NCI-H2196 treated with DMSO at 0.1 percent for 48 hours (cell line): Measurements from ENCODE around the gene TULP4.

ENCODE experiments used
- DNase-seq: peaks from one replicate; lab custom pipeline; 2025; ENCODE audit not compliant: unreplicated experiment; lab: John Stamatoyannopoulos, UW

The TULP4 gene

DNA sequence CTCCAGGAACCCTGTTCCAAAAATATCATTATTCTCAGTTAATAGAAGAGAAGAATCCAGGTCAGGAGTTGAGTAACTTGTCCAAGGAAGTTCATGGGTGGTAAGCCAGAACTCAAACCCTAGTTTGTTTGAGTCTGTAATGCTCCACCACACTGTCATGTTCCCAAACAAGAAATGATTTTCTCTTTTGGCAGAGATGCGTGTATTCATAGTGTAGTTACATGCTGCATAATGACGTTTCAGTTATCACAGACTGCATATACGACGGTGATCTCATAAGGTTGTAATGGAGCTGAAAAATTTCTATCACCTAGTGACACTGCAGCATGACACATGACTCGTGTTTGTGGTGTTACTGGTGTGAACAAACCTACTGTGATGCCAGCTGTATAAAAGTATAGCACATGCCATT, 102.6 kb downstream of the TULP4 start:
- no peak for DNase-seq

DNA sequence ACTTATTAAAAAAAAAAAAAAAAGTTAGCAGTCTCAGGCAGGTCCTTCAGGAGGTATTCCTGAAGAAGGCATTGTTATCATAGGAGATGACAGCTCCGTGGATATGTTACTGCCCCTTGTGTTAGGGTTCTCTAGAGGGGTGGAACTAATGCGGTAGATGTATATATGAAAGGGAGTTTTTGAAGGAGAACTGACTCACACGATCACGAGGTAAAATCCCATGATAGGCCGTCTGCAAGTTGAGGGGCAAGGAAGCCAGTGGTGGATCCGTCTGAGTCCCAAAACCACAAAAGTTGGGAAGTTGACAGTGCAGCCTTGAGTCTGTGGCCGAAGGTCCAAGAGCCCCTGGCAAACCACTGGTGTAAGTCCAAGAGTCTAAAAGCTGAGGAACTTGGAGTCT, 103.4 kb downstream of the TULP4 start:
- no peak for DNase-seq

DNA sequence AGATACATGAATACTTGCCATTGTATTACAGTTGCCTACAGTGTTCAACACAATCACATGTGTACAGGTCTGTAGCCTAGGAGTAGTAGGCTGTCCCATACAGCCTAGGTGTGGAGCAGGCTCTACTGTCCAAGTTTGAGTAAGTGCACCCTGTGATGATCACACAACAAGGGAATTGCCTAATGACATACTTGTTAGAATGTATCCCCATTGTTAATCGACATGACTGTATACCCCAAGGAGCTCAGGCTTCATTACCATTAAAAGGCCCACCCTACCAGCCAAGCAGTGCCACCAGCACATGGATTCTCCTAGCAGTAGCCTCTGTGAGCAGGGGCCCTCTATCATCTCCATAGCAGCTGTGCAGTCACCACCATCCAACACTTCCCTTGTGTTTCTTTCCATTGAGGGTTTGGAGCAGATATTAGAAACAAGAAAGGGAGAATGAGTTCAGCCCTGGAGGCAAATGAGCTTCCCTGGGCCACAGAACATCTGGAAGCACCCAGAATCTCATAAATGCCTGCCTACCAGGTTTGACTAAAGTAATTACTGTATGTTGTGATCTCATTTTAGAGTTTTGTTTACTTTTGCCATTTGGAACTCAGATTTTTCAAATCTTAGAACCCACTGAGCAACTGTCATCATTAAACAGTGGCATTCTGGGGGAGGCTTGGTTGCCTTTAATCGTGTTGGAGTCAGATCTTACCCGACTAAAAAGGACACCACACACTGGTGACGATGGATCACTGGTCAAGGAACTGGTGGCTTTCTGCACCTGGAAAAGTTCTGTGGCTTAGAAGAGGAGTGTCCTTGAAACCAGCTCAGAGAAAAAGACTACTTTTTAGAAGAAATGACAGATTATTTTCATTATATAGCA, 104.9 kb downstream of the TULP4 start:
- DNase-seq = no peak

DNA sequence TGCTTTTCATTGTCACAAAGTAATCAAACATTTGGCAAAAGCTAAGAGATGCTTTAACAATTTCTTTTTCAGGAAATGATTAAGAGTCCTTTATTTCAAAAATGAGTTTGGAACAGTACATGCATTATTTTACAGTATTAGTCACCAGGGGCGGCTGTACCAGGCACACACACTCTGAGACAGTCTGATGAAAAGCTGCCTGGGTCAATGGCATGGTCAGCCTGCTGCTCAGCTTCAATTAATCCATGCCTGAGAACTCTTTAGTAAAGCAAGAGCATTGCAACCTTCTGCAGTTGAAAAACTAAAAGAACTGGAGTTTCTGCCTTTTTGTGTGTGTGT, 105.5 kb downstream of the TULP4 start:
- DNase-seq = no peak

DNA sequence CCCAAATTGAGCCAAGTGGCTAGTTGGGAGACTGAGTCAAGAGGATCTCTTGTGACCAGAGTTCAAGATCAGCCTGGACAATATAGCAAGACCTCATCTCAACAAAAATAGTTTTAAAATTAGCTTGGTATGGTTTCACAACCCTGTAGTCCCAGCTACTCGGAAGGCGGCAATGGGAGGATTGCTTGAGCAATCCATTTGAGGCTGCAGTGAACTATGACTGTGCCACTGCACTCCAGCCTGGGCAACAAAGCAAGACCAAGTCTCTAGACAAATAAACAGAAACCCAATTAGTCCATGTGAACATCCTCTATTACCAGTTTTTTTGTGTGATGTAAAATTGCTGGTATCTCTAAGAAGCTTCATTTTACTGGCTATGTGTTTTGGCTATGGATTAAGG, 106.2 kb downstream of the TULP4 start:
- no peak for DNase-seq

DNA sequence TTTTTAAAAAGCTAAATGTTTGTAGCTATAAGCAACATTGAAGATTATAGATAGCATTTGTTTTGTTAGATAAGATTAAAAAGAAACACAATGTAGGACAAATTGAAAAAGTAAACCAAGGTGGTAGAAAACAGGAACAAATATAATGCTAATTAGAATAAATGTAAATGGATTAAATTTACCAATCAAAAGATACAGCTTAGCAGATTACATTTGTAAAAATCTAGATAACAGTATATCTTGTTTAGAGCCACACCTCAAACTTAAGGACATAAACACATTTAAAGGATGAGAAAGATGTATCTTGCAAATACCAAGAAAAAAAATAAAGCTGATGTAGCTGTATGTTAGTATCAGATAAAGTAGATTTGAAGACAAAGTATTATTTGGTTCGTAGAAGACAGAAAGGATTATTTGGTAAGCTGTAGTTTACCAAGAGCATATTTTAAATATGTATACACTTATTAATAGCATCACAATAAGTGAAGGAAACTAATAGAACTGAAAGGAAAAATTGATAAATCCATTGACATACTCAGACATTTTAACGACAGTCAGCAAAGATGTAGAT, 107.2 kb downstream of the TULP4 start:
- no peak for DNase-seq

DNA sequence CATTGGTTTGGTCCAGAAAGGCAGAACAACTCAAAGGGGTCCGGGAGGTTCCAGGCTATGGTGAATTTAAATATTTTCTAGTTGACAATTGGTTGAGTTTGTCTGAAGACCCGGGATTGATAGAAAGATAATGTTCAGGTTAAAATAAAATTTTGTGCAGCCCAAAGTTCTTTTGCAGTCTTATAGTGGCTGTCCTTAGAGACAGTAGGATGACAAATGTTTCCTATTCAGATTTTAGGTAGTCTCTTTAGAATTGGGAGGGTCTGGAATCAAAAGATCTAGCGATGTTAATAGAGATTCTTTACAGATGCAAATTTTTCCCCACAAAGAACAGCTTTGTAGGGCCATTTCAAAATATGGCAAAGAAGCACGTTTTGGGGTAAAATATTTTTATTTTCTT, 109.1 kb downstream of the TULP4 start:
- DNase-seq = no peak

DNA sequence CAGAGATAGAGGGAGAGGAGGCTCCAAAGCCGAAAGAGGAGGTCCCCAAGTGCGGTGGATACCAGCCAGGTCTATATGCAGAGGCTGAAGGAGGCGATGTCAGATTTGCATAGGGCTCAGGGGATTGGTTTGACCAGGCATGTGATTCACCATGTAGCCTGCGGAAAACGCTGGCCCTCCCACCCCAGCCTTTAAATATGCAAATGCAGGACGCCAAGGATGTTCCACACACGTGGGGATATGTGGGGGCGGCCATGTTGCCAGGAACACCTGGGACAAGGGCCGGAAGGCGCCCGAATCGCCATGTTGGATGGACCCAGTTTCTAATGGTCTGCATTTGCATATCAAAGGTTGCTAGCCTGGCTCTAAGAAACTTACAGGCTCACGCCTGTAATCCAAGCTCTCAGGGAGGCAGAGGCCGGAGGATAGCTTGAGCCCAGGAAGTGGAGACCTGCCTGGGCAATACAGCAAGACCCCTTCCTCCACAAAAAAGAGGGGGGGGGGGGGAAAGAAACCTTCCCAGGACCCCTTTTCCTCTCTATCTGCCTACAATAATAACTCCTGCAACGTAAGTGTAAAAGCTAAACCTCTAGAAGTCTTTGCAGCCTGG, 110.5 kb downstream of the TULP4 start:
- no peak for DNase-seq

DNA sequence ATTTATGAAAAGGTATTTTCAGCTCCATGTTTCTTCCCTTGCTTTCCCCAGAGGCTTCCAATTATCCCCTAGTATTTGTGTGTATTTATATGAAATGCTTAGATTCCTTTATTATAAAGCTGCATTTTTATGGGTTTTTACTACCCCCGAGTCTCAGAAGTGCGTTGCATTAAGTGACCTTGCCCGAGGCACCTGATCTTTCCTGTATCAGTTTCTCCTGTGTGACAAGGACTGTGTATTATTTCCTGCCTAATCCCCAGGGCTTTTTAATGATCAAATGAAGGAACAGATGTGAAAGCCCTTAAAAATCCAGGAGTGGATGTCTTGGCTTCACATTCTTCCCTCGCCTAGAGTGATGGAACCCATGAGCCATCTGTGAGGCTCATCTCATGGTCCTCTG, 118.8 kb downstream of the TULP4 start:
- DNase-seq = no peak

DNA sequence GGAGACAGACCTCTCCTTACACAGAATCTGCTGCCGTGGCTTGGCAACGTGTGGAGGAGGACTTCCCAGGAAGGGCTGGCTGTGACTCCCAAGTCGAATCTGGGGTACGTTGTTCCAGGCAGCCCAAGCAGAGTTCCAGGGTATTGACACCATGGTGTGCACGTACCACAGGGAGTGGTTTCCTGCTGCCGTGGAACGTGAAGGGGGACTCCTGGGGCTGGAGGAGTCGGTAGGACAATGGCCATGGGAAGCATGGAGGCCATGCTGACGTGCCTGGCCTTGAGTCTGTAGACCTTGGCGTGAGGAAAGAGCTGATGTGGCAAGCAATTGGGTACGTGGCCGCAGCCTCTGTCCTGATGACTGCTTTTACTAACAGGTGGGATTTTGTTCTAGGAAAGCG, 119.3 kb downstream of the TULP4 start:
- no peak for DNase-seq

DNA sequence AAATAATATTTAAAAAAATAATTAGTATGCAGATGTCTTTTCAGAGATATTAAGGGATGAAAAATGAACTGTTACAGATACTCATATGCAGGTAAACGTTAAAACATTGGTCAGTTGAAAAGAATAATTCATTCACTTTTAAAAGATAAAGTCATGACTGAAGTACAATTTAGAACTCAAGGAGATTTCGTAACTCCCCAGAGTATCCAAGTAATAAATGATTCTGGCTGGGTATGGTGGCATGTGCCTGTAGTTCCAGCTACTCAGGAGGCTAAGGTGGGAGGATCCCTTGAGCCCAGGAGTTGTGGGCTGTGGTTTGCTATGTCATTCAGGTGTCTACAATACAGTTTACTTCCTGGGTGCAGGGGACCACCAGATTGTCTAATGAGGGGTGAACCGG, 125.3 kb downstream of the TULP4 start:
- DNase-seq = no peak

DNA sequence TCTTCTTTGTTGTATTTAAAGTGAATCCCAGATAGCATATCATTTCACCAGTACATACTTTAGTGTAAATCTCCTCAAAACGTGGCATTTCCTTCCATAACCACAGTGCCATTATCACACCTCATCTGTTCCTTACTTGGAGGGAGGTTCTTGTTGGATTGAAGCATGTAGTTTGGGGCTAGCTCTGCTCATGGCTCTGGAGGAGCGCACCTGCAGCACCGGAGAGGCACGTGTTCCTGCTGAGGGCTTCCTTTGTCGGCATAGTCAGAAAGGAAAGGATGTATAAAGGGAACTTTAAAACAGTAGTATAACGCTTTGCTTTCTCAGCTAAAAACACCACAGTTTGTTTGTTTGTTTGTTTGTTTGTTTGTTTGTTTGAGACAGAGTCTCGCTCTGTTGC, 126.0 kb downstream of the TULP4 start:
- no peak for DNase-seq

DNA sequence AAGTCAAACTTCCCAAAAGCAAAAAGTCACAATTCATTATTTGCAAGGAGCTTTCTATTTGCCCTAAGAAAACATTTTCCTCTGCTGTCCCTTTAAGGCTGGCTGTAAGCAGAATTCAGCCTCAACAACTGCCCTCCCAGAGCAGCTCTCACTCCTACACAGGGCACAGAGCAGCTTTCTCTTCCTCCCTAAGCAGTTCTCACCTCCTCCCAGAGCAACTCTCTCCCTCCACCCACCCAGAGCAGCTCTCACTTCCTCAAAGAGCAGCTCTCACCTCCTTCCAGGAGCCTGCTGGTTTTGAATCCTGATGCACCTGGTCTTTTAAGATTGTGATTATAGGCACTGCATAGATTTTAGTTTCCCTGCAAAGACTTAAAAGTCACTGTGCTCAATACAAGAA, 127.0 kb downstream of the TULP4 start:
- no peak for DNase-seq

DNA sequence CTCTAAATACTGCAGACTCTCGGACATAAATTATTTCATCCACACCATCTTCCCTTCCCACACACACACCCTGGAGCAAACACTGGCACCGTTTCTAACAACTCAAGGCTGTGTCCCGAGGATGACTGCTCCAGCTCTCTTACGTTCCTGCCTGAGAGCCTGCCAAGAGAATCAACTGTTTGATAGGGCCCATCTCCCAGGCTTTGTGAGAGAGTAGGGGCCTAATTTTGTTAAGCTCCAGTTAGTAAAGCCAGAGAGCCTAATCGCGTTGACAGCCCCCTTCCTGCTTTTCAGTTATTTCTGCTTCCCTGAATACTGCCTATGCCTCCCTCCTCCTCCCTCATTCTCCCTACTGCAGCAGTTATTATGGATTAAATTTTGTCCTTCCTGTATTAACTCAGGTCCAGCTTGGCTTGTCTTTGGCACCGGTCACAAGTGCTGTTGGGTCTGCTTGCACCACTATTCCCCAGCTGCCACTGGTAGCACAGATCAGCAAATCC, 129.5 kb downstream of the TULP4 start:
- DNase-seq = no peak

DNA sequence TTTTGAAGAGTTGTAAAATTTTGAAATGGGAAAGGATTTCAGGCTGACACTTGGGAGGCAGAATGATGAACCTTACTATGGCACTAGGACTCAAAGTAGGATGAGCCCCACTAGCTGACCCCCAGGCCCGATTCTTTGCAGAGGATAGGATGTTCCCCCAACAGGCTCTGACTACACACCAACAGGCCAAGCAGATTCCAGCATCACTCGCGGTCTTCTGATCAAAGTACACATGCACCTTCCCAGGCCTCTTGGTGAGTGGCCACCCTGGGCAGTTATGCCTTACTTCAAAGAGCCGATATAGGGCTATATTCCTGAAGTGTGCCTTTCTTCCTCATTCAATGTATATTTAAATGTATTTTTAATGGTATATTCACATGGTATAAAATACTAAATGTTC, 130.0 kb downstream of the TULP4 start:
- no peak for DNase-seq

DNA sequence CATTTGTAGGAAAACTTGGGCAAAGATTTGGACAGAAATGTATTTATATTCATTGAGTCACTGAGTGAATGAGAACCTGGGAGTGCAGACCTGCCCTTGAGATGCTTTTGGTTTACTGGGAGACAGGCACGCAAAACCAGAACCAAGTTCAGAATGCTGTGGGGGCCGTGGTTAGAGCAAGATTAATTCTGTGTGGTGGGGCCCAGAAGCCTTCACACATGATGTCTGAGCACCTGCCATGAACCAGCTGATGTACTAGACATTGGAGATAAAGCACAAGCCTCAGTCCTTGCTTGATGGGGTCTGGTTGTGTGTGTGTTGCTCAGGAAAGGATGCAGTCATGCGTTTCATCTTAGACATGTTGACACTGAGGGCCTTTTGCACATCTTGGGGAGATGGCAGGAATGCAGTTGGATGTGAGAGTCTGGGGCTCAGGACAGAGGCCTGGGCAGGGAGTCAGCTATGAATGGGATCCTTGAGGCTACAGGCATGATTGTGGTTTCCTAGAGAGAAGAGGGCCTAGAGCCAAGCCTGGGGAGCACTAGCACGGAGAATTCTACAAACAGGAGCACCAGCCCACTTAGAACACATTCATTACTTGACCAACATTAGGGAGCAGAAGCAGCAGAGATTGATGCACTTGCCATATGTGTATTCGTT, 133.3 kb downstream of the TULP4 start:
- no peak for DNase-seq

DNA sequence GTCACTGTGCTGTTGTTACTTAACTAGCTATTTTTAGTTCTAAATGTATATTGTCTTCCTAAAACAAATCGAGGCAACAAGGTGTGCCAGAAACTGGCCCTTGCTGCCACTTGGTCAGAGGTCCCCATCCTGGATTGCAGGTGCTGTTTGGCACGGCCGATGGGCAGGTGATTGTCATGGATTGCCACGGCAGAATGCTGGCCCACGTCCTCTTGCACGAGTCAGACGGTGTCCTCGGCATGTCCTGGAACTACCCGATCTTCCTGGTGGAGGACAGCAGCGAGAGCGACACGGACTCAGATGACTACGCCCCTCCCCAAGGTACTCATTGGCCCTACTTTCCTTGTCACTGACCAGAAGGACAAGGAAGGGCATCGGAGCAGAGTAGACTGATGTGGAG, 136.6 kb downstream of the TULP4 start:
- no peak for DNase-seq

DNA sequence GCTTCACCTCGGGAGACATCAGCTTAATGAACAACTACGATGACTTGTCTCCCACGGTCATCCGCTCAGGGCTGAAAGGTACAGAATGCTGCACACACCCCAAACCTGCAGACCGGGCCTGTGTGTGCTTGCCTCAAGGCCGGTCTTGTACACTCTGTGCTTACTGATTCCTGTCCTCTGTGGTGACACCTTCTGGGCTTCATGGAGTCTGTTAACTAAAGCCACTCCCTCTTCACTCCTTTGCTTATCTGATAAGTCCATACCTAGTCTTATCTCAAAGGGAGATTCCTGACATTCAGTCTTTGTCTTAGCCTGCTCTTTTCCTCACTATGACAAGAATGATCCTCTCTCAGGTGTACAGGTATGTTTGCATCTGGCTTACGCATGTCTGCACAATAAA, 139.9 kb downstream of the TULP4 start:
- no peak for DNase-seq

DNA sequence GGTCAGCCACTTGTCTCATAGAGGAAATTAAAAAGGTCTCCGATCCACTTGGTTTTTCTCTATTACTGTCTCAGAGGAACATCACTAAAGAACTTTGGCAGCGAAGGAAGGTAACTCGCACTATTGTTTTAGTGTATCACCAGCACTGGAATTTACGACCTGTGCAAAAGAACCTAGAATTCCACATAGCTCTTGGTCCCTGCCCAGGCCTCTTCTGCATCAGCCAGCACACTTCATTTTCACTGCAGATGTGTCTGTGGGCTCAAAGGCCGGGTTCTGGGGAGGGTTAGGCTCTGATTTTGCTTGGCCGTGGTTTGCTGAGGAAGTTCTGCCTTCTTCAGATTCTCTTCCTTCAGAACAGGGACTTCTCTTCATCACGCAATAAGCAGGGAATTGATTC, 144.9 kb downstream of the TULP4 start:
- DNase-seq = no peak

DNA sequence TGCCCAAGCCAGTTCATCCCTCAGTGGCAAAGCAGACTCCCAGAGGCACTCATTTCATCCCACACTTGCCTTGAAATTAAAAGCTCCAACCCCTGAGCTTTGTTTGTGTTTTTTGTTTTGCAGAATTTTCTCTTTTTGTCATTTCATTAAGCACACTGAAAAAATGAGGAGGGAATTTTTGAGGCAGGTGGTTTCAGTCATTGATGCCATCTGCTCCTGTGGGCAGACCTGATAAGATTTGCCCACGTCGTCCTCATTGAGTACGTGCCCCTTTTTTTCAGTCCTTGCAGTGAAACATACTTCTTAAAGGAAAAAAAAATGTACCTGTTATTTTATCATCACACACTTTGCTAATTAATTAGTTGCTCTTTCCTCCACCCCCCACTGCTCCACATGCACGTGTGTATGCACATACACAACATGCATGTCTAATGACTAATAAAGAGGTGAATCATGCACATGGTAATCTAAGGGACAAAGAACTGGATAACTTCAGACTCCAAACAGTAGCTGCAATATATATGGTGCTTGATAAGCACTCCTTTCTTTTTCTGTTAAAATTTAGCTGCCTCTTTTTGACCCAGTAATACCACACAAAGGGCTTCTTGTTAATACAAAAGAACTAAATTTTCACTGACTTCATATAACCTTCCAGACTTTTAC, 145.5 kb downstream of the TULP4 start:
- DNase-seq = no peak

DNA sequence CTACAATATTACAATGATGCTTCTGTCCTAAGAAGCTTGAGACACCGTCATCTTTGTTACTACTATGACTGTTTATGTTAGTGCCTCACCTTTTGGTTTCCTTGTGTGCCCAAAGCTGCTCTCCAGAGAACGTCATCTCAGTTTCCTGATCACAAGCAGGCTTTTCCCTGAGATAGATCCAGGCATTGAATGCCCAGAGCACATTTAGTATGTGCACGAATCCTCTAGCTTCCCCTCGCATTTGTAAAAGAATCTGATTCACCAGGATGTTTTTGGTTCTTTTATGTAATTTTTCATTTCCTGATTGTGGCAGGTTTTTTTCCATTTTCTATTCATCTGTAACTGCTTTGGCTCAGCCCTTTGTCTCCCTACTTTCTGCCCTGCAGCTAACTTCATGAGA, 147.5 kb downstream of the TULP4 start:
- DNase-seq = no peak
